Measurements from ENCODE around the gene KLHL21. TPM values are rescaled to one million over a fixed set of nuclear protein-coding genes. Genes with fewer than 3 reads are reported as not detected.
A peak's percentile ranks its signal among the peaks of the same experiment; 100 is the strongest.

Gene KLHL21
- polyA plus RNA-seq, 2 of the 4 experiments (the other 2 are of a cell fraction) = 3.3 to 10.5 TPM

GRCh38 chr1:6579374-6580118 is 23.1 kb downstream of the KLHL21 start, which contains the start of gene ZBTB48:
TSS of gene ZBTB48 (plus strand) at chr1:6579994. CDS start at chr1:6580610, 616 bp downstream.
- Histone ChIP-seq H3K9me3 (no peaks in the 10 kb centered on the region), H3K4me2 (peak within 1 kb of the TSS; percentile 92), H3K27ac (peak within 1 kb of the TSS; percentile 86 to 93), H3K4me1 (peaks cover 25% of the 10 kb centered on the region), H3K4me3 (peak within 1 kb of the TSS; percentile 88)
- no peak for FAIRE-seq
- DNase-seq (ENCODE audit: low read depth in 1 of 2, low spot score in 1 of 2) = peak; percentile 92 to 96
- TF ChIP-seq EHMT2 (IDR thresholded peaks at IDR 0.05; ENCODE audit: low read depth) (no peak), PBX3 (IDR thresholded peaks at IDR 0.05) (no peak), E2F6 (IDR thresholded peaks at IDR 0.05; ENCODE audit: borderline replicate concordance, low read depth) (no peak), HEYL (CRISPR knock-in tag; IDR thresholded peaks at IDR 0.05) (no peak), MAX (IDR thresholded peaks at IDR 0.05) (0 out of 2 replicates have a peak, but pooled peaks have one; percentile 25), RFX5 (IDR thresholded peaks at IDR 0.05) (no peak), USF2 (IDR thresholded peaks at IDR 0.05) (peak; percentile 41; the same call in 1 of the 2 replicates), JUNB (IDR thresholded peaks at IDR 0.05) (no peak), CBX8 (IDR thresholded peaks at IDR 0.05) (no peak), POLR2A (IDR thresholded peaks at IDR 0.05; ENCODE audit: low read length) (peak; percentile 96), JUN (IDR thresholded peaks at IDR 0.05) (peak; percentile 30 to 54; a peak in 1 of 5 replicates), FOXS1 (CRISPR knock-in tag; IDR thresholded peaks at IDR 0.05) (no peak)
- CTCF ChIA-PET = interaction anchor here (1.0 to 3.9 kb wide), 4 partner anchors 25 to 75 kb away, joined by 3 to 27 read pairs (median 12); partner anchors contain the start of genes NOL9 and TAS1R1
- peak; percentile 97 for ATAC-seq
- POLR2A ChIA-PET = interaction anchor here (1.0 to 1.6 kb wide), 4 partner anchors 10 to 25 kb away, joined by 3 to 6 read pairs (median 4); partner anchors contain the start of genes KLHL21 and NOL9
- WGBS (ENCODE audit: missing lambda C conversion rate) = 25% methylated on average over 25 of the region's 58 CpGs

GRCh38 chr1:6578624-6579373 is 23.9 kb downstream of the KLHL21 start:
- POLR2A ChIA-PET = no interaction called here
- peak overlapping the region; percentile 86 to 93 for H3K27ac ChIP-seq
- peaks cover 25% of the 10 kb centered on the region for H3K4me1 ChIP-seq
- no peak for TF ChIP-seq PHF8 (IDR thresholded peaks at IDR 0.05; ENCODE audit: borderline replicate concordance, low read depth)
- no peak for TF ChIP-seq HOXB5 (CRISPR knock-in tag; IDR thresholded peaks at IDR 0.05)
- no peak for TF ChIP-seq EHMT2 (IDR thresholded peaks at IDR 0.05; ENCODE audit: low read depth)
- TF ChIP-seq MAZ (IDR thresholded peaks at IDR 0.05; ENCODE audit: borderline replicate concordance, low read depth, low read length) = no peak
- no peak for TF ChIP-seq HEYL (CRISPR knock-in tag; IDR thresholded peaks at IDR 0.05)
- peak overlapping the region; percentile 92 for H3K4me2 ChIP-seq
- CTCF ChIA-PET = interaction anchor here (0.6 to 3.7 kb wide), 3 partner anchors 10 to 68 kb away, joined by 5 to 27 read pairs (median 7); partner anchors contain the start of genes NOL9 and TAS1R1
- ATAC-seq (no peak), FAIRE-seq (no peak), DNase-seq (ENCODE audit: low read depth in 1 of 2, low spot score in 1 of 2) (no peak)
- 90% methylated on average over 9 of the region's 14 CpGs for WGBS (ENCODE audit: missing lambda C conversion rate)
- H3K4me3 ChIP-seq = no peak overlapping the region
- H3K9me3 ChIP-seq = no peaks in the 10 kb centered on the region

- ChIA-PET POLR2A (no interaction called here), CTCF (interaction anchor here (0.6 to 3.7 kb wide), 3 partner anchors 9 to 69 kb away, joined by 5 to 27 read pairs (median 7); partner anchors contain the start of genes NOL9 and TAS1R1)
- no peak overlapping the region for H3K27ac ChIP-seq
- WGBS (ENCODE audit: missing lambda C conversion rate) = 75% methylated on average over 6 of the region's 6 CpGs
- no peaks in the 10 kb centered on the region for H3K9me3 ChIP-seq
- ATAC-seq (no peak), FAIRE-seq (no peak), DNase-seq (ENCODE audit: low read depth in 1 of 2, low spot score in 1 of 2) (no peak)
- no peak overlapping the region for H3K4me3 ChIP-seq
- TF ChIP-seq KDM5A (IDR thresholded peaks at IDR 0.05) = no peak
- H3K4me2 ChIP-seq = no peak overlapping the region
- H3K4me1 ChIP-seq = peaks cover 25% of the 10 kb centered on the region
These were observed 24.7 kb downstream of the KLHL21 start for GRCh38 chr1:6577831-6578525.

Data from A549 (cell line).